Measurements from ENCODE around the gene EPHA4. TPM values are rescaled to one million over a fixed set of nuclear protein-coding genes. Genes with fewer than 3 reads are reported as not detected.

EPHA4 gene
- total RNA-seq, 1 experiment from 2014 or later = 5.4 TPM

DNA sequence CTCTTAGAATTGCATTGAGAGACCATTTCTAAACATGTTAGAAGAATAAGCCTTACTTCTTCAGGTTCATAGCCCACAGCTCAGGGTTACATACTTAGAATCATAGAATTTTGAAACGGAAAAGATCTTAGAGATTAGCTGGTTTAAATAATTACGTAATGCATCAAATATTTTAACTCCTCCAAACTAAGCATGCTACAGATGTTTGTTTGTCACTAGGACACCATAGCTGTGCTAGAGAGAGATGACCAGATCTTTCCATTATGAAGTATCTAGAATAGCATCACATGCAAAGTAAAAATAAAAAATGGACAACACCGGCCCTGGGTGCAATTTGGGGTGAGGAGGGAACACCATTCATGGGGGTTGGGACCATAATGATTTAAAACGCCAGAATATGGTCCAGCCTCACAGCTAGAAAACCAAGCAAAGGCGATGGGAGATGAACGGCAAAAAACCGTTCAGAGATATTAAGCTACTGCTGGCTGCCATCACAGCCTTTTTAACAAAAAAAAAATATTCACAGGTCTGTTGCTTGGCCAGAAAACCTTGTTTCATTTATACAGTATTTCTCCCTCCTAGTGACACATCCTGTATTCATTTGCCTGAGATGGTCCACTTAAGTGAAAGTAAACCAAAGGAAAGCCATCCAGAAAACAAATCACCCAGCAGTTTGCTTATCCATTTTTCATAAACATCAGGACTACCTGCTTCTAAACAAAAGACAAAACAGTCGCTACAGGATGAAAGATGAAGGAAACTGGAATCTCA, 94.2 kb downstream of the EPHA4 start:
- no peaks in the 10 kb centered on the region for H3K36me3 ChIP-seq
- no peak for DNase-seq
- no peak overlapping the region for H3K4me3 ChIP-seq
- H3K27me3 ChIP-seq = no peaks in the 10 kb centered on the region
- H3K9me3 ChIP-seq = no peaks in the 10 kb centered on the region

DNA sequence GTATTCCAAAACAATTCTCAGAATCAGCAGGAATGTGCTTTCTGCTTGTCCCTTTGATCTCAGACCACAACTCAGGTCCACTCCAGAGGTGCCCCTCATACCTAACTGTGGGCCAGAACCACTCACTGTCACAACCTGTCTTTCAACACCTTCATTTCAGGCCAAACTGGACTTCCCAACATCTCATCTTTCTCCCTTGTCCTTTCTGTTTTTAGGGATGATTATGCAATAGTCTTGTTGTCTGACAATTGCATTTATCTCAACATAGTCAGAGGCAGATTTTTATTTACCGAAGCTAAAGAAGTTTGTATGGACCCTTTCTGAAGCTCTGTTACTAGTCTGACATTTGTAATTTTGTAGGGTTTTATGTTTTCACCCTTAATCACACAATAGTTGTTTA, 95.9 kb downstream of the EPHA4 start:
- Histone ChIP-seq H3K27me3 (no peaks in the 10 kb centered on the region), H3K9me3 (no peaks in the 10 kb centered on the region)
- no peak for DNase-seq

DNA sequence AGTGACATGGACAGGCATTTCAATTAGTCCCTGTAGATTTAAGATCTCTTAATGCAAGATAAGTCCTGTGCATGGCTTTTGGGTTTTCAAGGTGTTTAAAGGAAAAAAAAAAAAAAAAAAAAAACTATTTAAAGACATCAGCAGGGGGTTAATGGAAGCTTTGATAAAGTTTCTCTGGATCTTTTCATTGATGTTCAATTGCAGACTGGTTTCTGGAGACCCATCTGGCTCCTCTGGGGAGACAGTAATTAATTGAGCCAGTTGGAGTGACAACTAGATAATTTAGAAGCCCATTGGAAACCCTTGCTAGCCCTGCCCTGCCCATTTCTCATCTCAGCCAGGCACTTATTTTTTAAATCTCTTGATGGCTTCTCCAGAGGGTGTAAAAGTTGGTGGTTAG, 98.7 kb downstream of the EPHA4 start:
- H3K27me3 ChIP-seq = no peaks in the 10 kb centered on the region
- H3K36me3 ChIP-seq = no peaks in the 10 kb centered on the region
- DNase-seq = no peak
- H3K4me3 ChIP-seq = no peak overlapping the region
- H3K9me3 ChIP-seq = no peaks in the 10 kb centered on the region

More for the DNA sequence above, 95.9 kb downstream of the EPHA4 start:
- H3K4me3 ChIP-seq = no peak overlapping the region
- no peaks in the 10 kb centered on the region for H3K36me3 ChIP-seq

DNA sequence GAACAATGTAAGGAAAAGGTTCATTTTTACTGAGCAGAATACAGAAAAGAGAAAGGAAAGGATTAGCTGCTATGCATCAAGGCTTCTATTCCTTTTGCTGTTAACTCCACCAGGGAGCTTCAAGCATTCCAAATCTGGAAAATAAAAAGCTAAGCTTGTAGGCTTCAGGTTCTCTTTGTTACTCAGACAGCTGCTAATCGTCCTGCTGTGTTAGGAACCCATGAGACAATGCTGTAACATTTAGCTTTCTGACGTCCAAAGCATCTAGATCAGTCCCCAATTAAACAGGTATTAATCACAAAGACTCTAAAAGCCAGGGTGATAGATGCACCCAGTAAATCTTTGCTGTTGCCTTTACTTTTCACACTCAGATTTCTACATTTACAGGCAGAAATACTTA, 103.8 kb downstream of the EPHA4 start:
- H3K4me3 ChIP-seq = no peak overlapping the region
- no peaks in the 10 kb centered on the region for H3K9me3 ChIP-seq
- H3K36me3 ChIP-seq = no peaks in the 10 kb centered on the region
- no peak for DNase-seq
- no peaks in the 10 kb centered on the region for H3K27me3 ChIP-seq

DNA sequence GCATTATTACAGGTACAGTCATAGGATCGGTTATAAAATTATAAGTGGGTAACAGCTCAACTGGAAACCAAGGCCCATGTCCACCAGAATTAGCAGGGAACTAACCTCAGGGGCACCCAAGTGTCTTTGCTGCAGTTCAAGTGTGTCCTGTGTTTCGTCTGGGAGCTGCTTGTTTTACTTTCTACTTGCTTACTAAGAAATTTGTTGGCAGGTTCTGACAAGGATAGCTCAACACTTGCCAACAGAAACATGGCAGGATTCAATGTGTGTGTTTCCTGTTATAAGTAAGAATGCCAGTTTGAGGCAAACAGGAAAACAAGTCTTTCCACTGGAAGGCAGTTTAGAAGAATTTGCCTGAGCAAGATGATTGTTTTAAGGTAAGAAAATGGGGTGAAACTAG, 104.5 kb downstream of the EPHA4 start:
- no peaks in the 10 kb centered on the region for H3K27me3 ChIP-seq
- DNase-seq = peak; percentile 57
- H3K4me3 ChIP-seq = no peak overlapping the region
- H3K36me3 ChIP-seq = no peaks in the 10 kb centered on the region
- no peaks in the 10 kb centered on the region for H3K9me3 ChIP-seq

DNA sequence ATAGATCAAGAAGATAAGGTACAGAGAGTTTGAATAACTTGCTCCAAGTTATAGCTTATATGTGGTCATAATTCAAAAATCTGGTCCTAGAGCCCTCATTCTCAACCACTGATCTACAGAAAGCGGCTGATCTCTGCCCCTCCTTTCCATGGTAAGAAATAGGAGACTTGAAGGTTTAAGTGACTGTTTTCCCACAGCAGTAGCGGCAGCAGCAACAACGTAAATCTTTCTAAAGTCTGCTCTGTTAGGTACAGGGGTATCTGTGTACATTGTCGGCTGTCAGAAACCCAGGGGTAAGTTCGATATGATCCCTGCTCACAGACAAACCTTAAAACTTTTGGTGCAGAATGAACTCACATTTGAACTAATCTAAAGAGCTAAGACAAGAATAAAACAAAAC, 105.4 kb downstream of the EPHA4 start:
- DNase-seq = no peak
- H3K36me3 ChIP-seq = no peaks in the 10 kb centered on the region
- H3K4me3 ChIP-seq = no peak overlapping the region
- H3K9me3 ChIP-seq = no peaks in the 10 kb centered on the region
- no peaks in the 10 kb centered on the region for H3K27me3 ChIP-seq

DNA sequence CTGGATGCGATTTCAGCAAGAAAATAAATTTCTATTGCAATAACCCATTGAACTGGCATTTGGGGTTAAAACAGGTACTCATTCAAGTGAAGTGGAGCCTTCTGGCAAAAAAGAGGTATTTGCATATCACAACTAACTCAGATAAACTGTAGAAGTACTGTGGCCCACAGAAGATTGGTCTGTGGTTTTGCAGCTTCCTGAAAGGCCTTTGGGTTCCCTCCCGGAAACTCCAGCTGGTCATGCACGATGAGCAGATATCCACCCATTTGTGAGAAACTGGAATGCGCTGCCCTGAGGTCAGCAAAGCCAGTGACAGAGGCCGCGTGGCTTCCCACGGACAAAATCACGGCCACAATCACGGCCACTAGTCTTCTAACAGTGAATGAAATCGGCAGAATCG, 106.3 kb downstream of the EPHA4 start:
- no peak for DNase-seq
- Histone ChIP-seq H3K27me3 (no peaks in the 10 kb centered on the region), H3K4me3 (no peak overlapping the region), H3K36me3 (no peaks in the 10 kb centered on the region), H3K9me3 (no peaks in the 10 kb centered on the region)

DNA sequence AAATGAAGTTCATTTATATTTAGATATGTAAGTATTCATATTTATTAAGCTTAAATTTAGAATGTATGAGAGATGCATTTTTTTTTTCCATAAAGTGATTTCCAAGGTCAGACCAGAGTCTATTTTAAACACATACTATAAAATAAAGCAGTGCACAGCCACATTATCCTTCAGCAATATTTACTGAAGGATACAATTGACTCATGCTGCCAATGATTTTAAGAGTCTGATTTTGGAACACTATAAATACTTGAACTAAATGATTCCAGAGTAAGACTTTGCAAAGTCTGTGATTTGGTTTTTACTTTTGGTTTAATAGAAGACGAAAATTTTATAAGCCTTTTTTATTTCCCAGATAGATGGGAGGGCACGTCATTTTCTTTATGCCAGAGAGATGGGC, 107.1 kb downstream of the EPHA4 start:
- Histone ChIP-seq H3K9me3 (no peaks in the 10 kb centered on the region), H3K4me3 (no peak overlapping the region), H3K36me3 (no peaks in the 10 kb centered on the region), H3K27me3 (no peaks in the 10 kb centered on the region)
- no peak for DNase-seq

DNA sequence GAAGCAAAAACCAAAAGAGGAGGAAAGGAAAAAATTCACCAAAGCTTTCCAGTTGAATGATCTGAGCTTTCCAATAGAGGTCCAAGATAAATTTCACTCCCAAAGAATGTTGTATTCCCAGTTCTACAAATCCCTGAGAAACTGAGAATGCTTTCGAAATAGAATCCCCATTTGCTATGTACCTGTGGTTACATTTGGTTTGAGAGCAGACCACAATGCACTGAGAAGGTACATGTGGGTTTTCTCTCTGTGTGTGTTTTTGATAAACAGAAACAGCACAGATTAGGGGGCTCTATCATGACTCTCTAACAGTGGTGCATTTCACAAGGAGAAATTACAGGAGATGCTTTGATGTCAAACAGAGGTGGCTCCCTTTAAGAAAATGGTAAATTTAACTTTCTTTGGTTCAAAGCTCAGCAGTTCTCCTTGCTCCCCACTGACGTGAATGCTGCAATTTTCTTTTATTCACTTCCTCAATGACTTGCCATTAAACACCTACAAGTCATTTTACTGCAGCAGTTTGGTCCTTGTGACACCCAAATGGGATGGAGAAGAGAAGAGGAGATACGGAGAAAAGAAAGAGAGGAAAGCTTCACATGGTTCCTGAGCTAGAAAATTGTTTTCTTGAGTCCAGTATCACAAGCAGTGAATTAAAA, 108.7 kb downstream of the EPHA4 start:
- Histone ChIP-seq H3K36me3 (no peaks in the 10 kb centered on the region), H3K27me3 (no peaks in the 10 kb centered on the region), H3K9me3 (no peaks in the 10 kb centered on the region), H3K4me3 (no peak overlapping the region)
- DNase-seq = no peak

DNA sequence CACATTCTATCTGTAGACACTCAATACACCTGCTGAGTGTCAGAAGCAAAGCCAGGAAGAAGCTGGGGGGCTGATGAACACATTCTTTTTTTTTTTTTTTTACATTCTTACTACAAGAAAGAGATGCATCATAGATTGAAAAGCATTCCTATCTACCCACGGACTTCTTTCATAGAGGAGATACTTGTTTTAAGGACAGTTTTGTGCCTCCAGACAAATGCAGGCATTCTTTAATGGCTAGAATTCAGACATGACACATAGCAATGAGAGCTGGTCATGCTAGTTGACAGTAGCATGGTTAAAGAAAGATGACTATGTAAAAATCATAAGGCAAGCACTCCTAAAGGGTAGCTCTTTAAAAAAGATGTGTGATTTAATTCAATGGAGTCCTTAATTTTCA, 110.2 kb downstream of the EPHA4 start:
- no peak for DNase-seq
- Histone ChIP-seq H3K27me3 (no peaks in the 10 kb centered on the region), H3K9me3 (no peaks in the 10 kb centered on the region), H3K4me3 (no peak overlapping the region), H3K36me3 (no peaks in the 10 kb centered on the region)

DNA sequence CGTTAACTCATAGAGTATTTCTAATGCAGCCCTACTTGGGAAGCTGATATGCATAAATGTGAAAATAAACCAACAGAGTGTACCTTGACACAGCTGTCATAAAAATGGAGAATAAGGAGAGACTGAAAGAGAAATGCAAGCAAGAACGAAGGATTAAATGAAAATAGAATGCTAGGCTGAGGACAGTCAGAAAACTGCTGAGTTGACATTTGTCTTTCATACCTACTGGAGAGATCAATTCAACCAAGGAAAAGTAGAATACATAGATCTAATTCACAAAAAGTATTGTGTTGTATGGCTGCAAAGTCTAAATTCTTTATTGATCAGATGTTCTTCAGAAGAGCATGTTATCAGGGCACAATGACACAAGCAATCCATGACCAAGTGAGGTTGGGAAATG, 112.0 kb downstream of the EPHA4 start:
- H3K4me3 ChIP-seq = no peak overlapping the region
- no peaks in the 10 kb centered on the region for H3K27me3 ChIP-seq
- H3K36me3 ChIP-seq = no peaks in the 10 kb centered on the region
- DNase-seq = no peak
- H3K9me3 ChIP-seq = no peaks in the 10 kb centered on the region

DNA sequence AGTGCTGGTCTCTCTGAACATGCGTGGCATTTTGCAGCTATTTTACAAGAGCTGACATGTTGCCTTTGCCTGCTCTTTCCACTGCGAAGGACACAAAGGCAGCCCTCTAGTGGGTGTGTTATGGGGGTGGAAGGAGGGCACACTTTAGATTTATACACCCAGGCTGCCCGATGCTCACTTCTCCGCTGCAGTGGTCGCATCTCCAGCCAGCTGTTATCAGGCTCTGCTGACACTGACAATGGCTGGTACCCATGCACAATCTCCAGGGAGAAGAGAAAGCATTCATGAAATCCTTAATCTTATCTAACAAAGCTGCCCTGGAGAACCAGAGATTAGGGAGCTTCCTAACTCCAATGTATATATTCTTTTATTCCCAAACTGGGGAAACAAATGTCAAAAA, 113.5 kb downstream of the EPHA4 start:
- DNase-seq = no peak
- no peaks in the 10 kb centered on the region for H3K9me3 ChIP-seq
- H3K4me3 ChIP-seq = no peak overlapping the region
- no peaks in the 10 kb centered on the region for H3K36me3 ChIP-seq
- H3K27me3 ChIP-seq = no peaks in the 10 kb centered on the region

DNA sequence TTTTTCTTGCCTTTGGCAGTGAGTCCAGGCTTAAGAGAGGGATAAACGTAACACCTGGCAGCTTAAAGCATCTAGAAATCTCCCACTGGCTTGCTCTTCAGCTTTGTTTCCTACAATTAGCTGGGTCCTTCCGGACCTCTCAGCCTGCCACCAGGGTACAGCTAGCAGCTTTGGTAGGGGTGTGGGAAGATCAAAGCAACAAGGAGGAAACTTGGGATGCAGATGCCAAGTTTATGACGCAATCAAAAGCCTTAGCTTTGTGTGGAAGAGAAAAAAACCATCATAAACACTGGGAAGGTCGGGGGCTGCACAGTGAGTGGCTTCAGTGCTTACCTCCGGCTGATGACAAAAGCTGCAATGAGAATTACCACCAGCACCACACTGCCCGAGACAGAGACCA, 116.9 kb downstream of the EPHA4 start:
- Histone ChIP-seq H3K9me3 (no peaks in the 10 kb centered on the region), H3K27me3 (no peaks in the 10 kb centered on the region), H3K4me3 (no peak overlapping the region), H3K36me3 (no peaks in the 10 kb centered on the region)
- DNase-seq = no peak

DNA sequence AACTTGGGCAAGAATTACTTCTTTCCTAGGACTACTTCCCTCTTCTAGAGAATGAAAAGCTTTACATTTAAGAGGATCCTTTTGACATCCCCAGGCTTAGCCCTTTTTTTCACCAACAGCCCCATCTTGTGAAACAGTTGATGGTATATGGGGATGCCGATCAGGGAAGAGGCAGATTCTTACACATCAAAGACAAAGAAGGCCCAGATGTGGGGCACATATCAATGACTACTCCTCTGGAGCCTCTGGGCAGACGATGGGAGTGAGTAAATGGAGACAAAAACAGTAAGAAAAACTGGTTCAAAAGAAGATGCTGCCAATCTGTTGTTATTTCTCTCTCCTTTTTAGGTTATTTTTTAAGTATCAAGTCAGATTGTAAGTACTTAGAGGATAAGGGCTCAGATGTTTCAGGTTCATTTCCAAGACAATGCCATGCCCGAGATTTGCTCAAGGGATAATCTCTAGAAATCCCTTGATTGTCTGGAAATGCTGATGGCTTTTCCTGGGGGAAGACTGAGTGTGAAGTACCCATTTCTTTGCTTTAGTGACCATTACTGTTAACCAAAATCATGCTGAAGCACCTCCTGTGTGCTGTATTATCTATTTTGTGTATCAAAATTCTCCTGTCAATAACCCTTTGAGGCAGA, 117.5 kb downstream of the EPHA4 start:
- no peak for DNase-seq
- no peaks in the 10 kb centered on the region for H3K36me3 ChIP-seq
- H3K9me3 ChIP-seq = no peaks in the 10 kb centered on the region
- H3K27me3 ChIP-seq = no peaks in the 10 kb centered on the region
- H3K4me3 ChIP-seq = no peak overlapping the region

DNA sequence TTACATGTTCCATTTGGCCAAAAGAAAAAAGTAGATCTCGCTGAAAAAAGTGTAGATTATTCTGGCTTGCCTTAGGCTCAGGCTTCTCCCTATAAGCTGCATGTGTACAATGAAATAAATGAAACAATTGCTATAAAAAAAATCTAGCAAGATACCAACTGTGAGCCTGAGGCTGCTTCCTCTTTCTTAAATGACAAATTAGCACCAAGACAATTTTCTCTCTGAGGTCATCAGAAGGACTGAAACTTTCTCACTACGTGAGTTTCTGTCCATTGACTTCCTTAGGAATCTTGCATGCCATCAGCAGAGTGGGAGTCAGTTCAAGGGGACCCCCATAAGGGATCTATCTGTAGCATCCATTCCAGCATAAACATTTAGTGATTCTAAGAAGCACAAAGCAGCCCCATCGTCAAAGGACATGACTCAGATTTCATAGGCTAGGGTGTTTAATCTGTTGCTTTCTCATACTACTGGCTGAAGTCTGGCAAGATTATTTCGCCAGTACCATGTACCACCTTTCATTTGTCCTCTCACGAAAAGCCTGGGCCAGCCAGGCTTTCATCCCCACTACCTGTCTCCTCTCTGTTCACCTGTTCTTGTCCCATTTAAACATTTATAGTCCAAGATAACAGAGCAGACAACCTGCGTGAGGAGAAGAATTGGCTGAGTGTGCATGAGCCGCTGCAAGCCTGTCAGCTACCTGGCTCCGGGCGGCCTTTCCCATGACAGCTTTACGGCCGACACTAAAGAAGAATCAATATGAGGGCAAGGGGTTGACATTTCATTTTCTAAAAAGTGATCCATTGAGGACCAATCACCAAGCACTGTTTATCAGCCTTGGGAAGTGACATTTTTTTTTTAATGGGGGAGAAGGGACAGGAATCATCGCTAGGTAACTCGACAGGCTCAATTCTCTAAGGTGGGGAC, 120.0 kb downstream of the EPHA4 start:
- Histone ChIP-seq H3K27me3 (no peaks in the 10 kb centered on the region), H3K4me3 (no peak overlapping the region), H3K9me3 (no peaks in the 10 kb centered on the region), H3K36me3 (no peaks in the 10 kb centered on the region)
- no peak for DNase-seq

DNA sequence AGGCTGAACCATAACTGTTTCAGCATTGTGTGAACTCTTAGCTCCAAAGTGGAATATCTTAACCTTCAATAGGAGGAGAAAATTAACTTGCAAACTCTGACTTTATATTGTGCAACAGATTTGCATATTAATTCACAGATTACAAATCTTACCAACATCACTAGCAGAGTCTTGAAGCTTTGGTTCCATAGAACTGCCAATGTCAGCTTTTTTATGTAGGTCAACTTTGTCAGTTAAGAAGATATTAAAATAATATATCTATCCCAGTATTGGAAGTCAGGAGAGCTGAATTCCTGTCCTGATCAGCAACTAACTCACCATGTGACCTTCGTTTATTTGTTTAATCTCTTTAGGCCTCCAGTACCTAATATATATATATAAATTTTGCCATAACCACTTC, 121.8 kb downstream of the EPHA4 start:
- Histone ChIP-seq H3K9me3 (no peaks in the 10 kb centered on the region), H3K4me3 (no peak overlapping the region), H3K36me3 (no peaks in the 10 kb centered on the region), H3K27me3 (no peaks in the 10 kb centered on the region)
- DNase-seq = no peak

DNA sequence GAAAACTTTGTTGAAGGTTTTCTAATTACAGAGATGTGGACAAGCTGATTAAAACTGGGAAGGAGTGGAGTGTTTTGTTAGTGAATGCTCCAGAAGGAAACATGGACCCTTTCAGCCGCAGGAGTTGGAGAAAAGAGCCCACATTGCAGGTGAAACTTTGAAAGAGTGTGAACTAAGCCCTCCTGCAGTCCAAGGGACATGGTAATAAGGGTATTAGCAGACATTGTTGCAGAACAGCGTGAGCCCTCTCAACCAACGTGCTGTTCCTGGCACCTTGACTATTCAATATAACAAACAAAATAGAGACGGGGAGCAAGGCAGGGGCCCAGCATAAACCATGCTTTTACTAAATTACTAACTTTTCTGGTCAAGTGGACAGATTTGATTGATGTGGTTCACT, 122.7 kb downstream of the EPHA4 start:
- Histone ChIP-seq H3K36me3 (no peaks in the 10 kb centered on the region), H3K4me3 (no peak overlapping the region), H3K27me3 (no peaks in the 10 kb centered on the region), H3K9me3 (no peaks in the 10 kb centered on the region)
- DNase-seq = no peak
